PFSK-1 (cell line): ENCODE data around the gene ZNF536.

ENCODE experiments used
- FOXP2 ChIP-seq: optimal IDR thresholded peaks from 2 replicates; pipeline ENCODE3; 2011; ENCODE audit warnings: borderline replicate concordance, control low read depth, inconsistent platforms; ENCODE audit not compliant: insufficient read depth; ENCODE audit errors: extremely low read length, extremely low read depth
- POLR2AphosphoS5 ChIP-seq: IDR thresholded peaks from 2 replicates; pipeline ENCODE4 v1.6.1; 2012; ENCODE audit warnings: low read depth, mild to moderate bottlenecking, control low read depth, low read length, moderate library complexity
- REST ChIP-seq, 2 experiments: IDR thresholded peaks; 2 replicates each; pipeline versions ENCODE4 v1.6.1 to v1.8.0; 2011 to 2012; ENCODE audit warnings: low read depth in 2 of 2, low read length in 2 of 2, control low read depth in 1 of 2, inconsistent platforms in 1 of 2, mild to moderate bottlenecking in 1 of 2, moderate library complexity in 1 of 2; ENCODE audit not compliant: insufficient read depth in 1 of 2
- SIN3A ChIP-seq: IDR thresholded peaks from 2 replicates; pipeline ENCODE4 v1.6.1; 2012; ENCODE audit warnings: mild to moderate bottlenecking, low read length, moderate library complexity, borderline replicate concordance; ENCODE audit not compliant: insufficient read depth
- TAF1 ChIP-seq: IDR thresholded peaks from 2 replicates; pipeline ENCODE4 v1.6.1; 2012; ENCODE audit warnings: low read length, control low read depth, borderline replicate concordance; ENCODE audit not compliant: insufficient read depth

ZNF536 gene

DNA sequence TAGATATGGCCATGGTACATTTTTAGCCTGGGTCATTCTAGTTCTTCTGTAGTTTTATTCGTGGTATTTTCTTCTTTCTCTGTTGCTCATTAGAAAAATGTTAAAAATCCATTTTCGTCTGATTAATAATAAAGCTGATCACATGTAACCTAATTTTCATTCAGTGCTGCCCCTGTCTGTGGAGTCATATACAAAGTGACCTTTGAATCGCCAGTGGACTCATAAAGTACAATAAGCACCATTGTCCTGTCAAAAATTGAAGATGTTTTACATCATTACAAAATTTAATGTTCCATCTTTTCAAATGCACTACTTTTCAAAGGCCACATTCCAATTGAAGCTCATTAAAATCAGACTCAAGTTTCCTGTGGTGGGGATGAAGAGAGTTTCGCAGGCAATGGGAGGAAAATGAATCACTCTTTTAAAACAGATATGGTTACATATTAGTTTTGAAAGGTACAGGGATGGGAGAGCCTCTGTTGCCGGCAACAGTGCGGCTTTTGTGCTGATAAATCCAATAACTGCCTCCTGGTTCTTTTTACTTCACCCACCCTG lies 205.4 kb downstream of the ZNF536 start:
- TF ChIP-seq FOXP2 (no peak), REST (IDR thresholded peaks at IDR 0.05; ENCODE audit: insufficient read depth in 1 of 2, low read depth in 2 of 2, low read length in 2 of 2) (no peak), SIN3A (no peak), POLR2AphosphoS5 (no peak), TAF1 (no peak)

GRCh38 chr19:30579419-30579818 lies 207.2 kb downstream of the ZNF536 start:
- no peak for TF ChIP-seq FOXP2
- TF ChIP-seq SIN3A, result no peak
- no peak for TF ChIP-seq REST (IDR thresholded peaks at IDR 0.05; ENCODE audit: insufficient read depth in 1 of 2, low read depth in 2 of 2, low read length in 2 of 2)
- no peak for TF ChIP-seq TAF1
- no peak for TF ChIP-seq POLR2AphosphoS5

DNA sequence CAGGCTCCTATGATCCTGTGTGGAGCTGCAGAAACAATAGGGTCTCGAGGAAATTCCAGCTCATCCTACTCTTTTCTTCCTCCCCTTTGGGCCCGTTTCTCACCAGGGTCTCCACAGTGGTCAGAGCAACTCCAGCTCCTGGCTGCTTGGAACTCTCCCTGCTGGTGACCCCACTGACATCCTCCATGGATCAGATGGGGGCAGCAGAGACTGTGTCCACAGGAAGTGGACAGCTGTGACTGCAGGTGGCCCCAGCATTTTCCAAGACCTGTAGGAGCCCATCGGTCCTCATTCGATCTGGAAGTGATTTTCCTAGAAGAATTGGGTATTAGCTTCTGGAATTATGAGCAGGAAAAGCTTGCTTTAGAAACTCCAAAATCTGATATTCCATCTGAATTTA lies 208.5 kb downstream of the ZNF536 start:
- TF ChIP-seq TAF1 (no peak), SIN3A (no peak), REST (IDR thresholded peaks at IDR 0.05; ENCODE audit: insufficient read depth in 1 of 2, low read depth in 2 of 2, low read length in 2 of 2) (no peak), FOXP2 (no peak), POLR2AphosphoS5 (no peak)

DNA sequence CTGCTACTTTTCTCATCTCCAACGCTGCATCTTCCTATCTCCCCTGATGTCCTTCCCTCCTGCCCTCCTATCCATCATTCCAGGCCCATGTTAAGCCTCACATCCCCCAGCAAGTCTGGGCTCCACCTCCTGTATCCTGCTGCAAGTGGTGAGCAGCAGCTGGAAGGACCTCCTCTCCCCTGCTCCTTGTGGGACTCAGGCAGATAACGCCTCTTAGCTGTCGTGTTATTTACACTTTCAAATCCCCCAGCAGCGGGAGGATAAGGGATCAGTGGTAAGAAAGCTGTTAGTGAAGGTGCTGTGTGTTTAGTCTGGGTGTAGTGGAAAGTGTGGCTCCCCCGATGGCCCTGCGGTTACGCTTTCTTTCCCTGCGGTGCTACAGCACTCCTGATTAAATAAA lies 211.9 kb downstream of the ZNF536 start:
- no peak for TF ChIP-seq POLR2AphosphoS5
- TF ChIP-seq REST (IDR thresholded peaks at IDR 0.05; ENCODE audit: insufficient read depth in 1 of 2, low read depth in 2 of 2, low read length in 2 of 2), result no peak
- TF ChIP-seq FOXP2, result no peak
- TF ChIP-seq TAF1, result no peak
- no peak for TF ChIP-seq SIN3A

DNA sequence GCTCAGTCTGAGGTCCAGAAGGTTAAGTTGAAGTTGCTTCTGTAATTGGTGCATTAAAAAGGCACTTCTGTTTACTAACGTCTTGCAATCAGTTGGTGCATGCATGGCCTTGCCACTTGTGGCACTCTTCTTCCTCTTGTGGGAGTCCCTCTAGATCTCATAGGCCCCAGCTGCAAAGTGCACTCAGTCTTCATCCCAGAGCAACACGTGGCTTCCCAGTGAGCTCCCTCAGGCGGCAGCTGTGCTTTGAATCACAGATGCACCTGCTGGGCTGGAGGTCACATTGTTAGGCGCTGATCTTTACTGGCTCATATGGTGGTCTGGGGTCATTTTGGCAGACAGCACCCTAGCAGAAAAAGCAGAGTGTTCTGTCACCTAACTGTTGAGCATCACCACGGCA lies 215.7 kb downstream of the ZNF536 start:
- TF ChIP-seq POLR2AphosphoS5 (no peak), FOXP2 (no peak), TAF1 (no peak), SIN3A (no peak), REST (IDR thresholded peaks at IDR 0.05; ENCODE audit: insufficient read depth in 1 of 2, low read depth in 2 of 2, low read length in 2 of 2) (no peak)
